CD4-positive, alpha-beta T cell (primary cell): ENCODE results near the gene ATP8B3. TPM values are rescaled to one million over a fixed set of nuclear protein-coding genes. Genes with fewer than 3 reads are reported as not detected.

ENCODE experiments used
- ATAC-seq: fragments of 200-7000 bp; cut with Tn5 transposase; one replicate; pipeline ENCODE4 v1.10.0; 2022; ENCODE audit warnings: mild to moderate bottlenecking; ENCODE audit not compliant: poor library complexity
- CTCF ChIA-PET: fragments of 350-600 bp; sonication (Branson Sonifier 250); formaldehyde crosslinking; loops from one replicate; lab custom pipeline; 2021; ENCODE audit warnings: antibody characterized with exemption, inconsistent platforms; lab: Charles Lee
- POLR2A ChIA-PET: fragments of 350-600 bp; sonication (Branson Sonifier 250); formaldehyde crosslinking; loops from one replicate; lab custom pipeline; 2021; ENCODE audit warnings: antibody characterized with exemption, inconsistent platforms; lab: Charles Lee
- DNase-seq, 14 experiments: peaks; one replicate each; pipeline ENCODE4 v3.0.0-alpha.2; 2013 to 2020; ENCODE audit warnings: mixed read lengths in 2 of 14
- H3K27ac ChIP-seq, 2 donors: one replicate each; pipeline versions ENCODE4 v1.5.1 to v1.7.0; 2013; ENCODE audit warnings: low read length in 2 of 2, low read depth in 1 of 2, mild to moderate bottlenecking in 1 of 2
- H3K27me3 ChIP-seq, 2 experiments: 1 replicate in 1 of 2; 2 replicates in 1 of 2; pipeline versions ENCODE4 v1.6.1 to v1.7.0; 2013; ENCODE audit warnings: low read length in 2 of 2, control low read depth in 1 of 2, mild to moderate bottlenecking in 1 of 2, moderate library complexity in 1 of 2; ENCODE audit not compliant: insufficient read depth in 2 of 2, control insufficient read depth in 1 of 2
- H3K36me3 ChIP-seq: one replicate; pipeline ENCODE4 v1.6.1; 2013; ENCODE audit warnings: low read length, control low read depth; ENCODE audit not compliant: insufficient read depth
- H3K4me1 ChIP-seq: one replicate; pipeline ENCODE4 v1.6.1; 2013; ENCODE audit warnings: low read length, control low read depth; ENCODE audit not compliant: insufficient read depth
- H3K4me3 ChIP-seq: one replicate; pipeline ENCODE4 v1.5.1; 2013; ENCODE audit warnings: mild to moderate bottlenecking, low read length, moderate library complexity
- H3K9me3 ChIP-seq, 2 experiments: 1 replicate in 1 of 2; 2 replicates in 1 of 2; pipeline versions ENCODE4 v1.6.1 to v1.7.0; 2013; ENCODE audit warnings: low read length in 2 of 2, mild to moderate bottlenecking in 2 of 2, control low read depth in 1 of 2, moderate library complexity in 1 of 2; ENCODE audit not compliant: control insufficient read depth in 1 of 2, insufficient read depth in 1 of 2
- H3K27ac Mint-ChIP-seq: one replicate; pipeline ENCODE4 v1.8.0; 2020; ENCODE audit warnings: mixed read lengths
- H3K27me3 Mint-ChIP-seq: one replicate; pipeline ENCODE4 v1.8.0; 2021; ENCODE audit warnings: mixed read lengths
- H3K36me3 Mint-ChIP-seq: one replicate; pipeline ENCODE4 v1.8.0; 2021; ENCODE audit warnings: low read depth, mixed read lengths
- H3K4me1 Mint-ChIP-seq: one replicate; pipeline ENCODE4 v1.8.0; 2021; ENCODE audit warnings: low read depth, mixed read lengths
- H3K4me3 Mint-ChIP-seq: one replicate; pipeline ENCODE4 v1.8.0; 2020; ENCODE audit warnings: mild to moderate bottlenecking, mixed read lengths
- H3K9me3 Mint-ChIP-seq: one replicate; pipeline ENCODE4 v1.8.0; 2020; ENCODE audit warnings: mixed read lengths
- intact Hi-C, 2 experiments: fragments of 100-400 bp; cut with DNase I in 1 of 2; cut with micrococcal nuclease in 1 of 2; formaldehyde crosslinking; loops; one replicate each; pipeline versions ENCODE4 v1.15.1 to v1.9.0; 2023 to 2025; cut with DNase I, micrococcal nuclease
- total RNA-seq, 174 experiments: library from RNA in 2 of 174; stranded (reverse) in 2 of 174; gene quantifications; one replicate each; pipeline ENCODE4 v1.2.3 and lab custom pipeline; 2021 to 2026
- TF ChIP-seq, protein P1 (sequence below): fragments of 200-600 bp; IDR thresholded peaks from one replicate; pipeline ENCODE4 v1.8.0; 2022; ENCODE audit warnings: antibody characterized with exemption, mild to moderate bottlenecking

ATP8B3 gene
- total RNA-seq, 2 experiments from 2014 or later: 2.5 to 3.2 TPM

DNA sequence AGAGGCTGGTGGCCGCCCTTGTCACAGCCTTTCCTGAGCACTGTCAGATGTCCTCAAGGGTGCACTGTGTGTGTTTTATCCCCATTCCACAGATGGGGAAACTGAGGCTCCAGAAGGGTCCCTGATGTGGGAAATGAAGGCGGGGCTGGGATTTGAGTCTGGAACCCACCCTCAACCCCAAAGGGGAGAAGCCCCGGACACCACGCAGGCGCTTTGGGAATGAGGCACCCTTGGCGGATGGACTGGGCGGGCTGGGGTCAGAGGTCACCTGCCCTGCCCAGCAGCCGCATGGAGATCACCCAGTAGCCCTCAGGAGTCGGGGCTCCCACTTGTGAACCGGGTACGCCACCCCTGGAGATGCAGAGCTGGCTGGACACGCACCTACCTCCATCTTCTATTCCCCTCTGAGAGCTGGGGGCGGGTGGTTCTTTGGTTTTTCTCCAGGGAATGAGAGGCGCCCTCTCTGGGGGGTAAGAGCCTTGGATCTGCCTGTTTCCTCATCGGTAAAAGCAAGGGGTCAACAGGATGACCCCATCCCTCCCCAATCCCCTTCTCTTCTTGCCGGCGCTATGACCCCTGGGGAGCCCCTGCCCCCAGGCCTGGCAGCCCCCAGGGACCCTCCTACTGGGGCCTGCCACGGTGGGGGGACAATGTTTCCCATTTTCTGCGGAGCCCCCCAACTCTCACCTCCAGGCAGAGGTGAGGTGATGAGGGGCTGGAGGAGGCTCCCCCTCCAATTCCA lies 67.1 kb downstream of the ATP8B3 start:
- H3K9me3 Mint-ChIP-seq: peaks cover 2% of the 10 kb centered on the region
- TF ChIP-seq, protein P1, sequence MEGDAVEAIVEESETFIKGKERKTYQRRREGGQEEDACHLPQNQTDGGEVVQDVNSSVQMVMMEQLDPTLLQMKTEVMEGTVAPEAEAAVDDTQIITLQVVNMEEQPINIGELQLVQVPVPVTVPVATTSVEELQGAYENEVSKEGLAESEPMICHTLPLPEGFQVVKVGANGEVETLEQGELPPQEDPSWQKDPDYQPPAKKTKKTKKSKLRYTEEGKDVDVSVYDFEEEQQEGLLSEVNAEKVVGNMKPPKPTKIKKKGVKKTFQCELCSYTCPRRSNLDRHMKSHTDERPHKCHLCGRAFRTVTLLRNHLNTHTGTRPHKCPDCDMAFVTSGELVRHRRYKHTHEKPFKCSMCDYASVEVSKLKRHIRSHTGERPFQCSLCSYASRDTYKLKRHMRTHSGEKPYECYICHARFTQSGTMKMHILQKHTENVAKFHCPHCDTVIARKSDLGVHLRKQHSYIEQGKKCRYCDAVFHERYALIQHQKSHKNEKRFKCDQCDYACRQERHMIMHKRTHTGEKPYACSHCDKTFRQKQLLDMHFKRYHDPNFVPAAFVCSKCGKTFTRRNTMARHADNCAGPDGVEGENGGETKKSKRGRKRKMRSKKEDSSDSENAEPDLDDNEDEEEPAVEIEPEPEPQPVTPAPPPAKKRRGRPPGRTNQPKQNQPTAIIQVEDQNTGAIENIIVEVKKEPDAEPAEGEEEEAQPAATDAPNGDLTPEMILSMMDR: no peak
- H3K4me1 ChIP-seq: peaks cover 32% of the 10 kb centered on the region
- H3K36me3 ChIP-seq: no peaks in the 10 kb centered on the region
- ATAC-seq (no peak), DNase-seq (no peak)
- H3K36me3 Mint-ChIP-seq: no peaks in the 10 kb centered on the region
- H3K27me3 ChIP-seq: peaks cover 51 to 57% of the 10 kb centered on the region in 2 experiments
- ChIA-PET POLR2A (no interaction called here), CTCF (no interaction called here)
- intact Hi-C loops: no loop called here
- peaks cover 6% of the 10 kb centered on the region for H3K4me1 Mint-ChIP-seq
- H3K4me3 Mint-ChIP-seq: no peak overlapping the region
- no peak overlapping the region for H3K27ac ChIP-seq
- H3K27ac Mint-ChIP-seq: no peak overlapping the region
- peaks cover 0 to 57% of the 10 kb centered on the region in 2 experiments for H3K9me3 ChIP-seq
- no peak overlapping the region for H3K4me3 ChIP-seq
- peaks cover 56% of the 10 kb centered on the region for H3K27me3 Mint-ChIP-seq

- CTCF ChIA-PET: no interaction called here
- Mint-ChIP-seq H3K4me1 (peaks cover 5% of the 10 kb centered on the region), H3K27ac (no peak overlapping the region), H3K27me3 (peaks cover 57% of the 10 kb centered on the region), H3K36me3 (no peaks in the 10 kb centered on the region), H3K9me3 (peaks cover 2% of the 10 kb centered on the region), H3K4me3 (no peak overlapping the region)
- DNase-seq: no peak
- TF ChIP-seq, protein P1: no peak
- intact Hi-C loops: no loop called here
- Histone ChIP-seq H3K4me1 (peaks cover 24% of the 10 kb centered on the region), H3K9me3 (peaks cover 0 to 54% of the 10 kb centered on the region in 2 experiments), H3K4me3 (no peak overlapping the region), H3K27me3 (peaks cover 45 to 49% of the 10 kb centered on the region in 2 experiments), H3K36me3 (no peaks in the 10 kb centered on the region), H3K27ac (no peak overlapping the region)
- ATAC-seq: no peak
- POLR2A ChIA-PET: no interaction called here
Measured at GRCh38 chr19:1744133-1744665, 67.9 kb downstream of the ATP8B3 start.

- Mint-ChIP-seq H3K27me3 (peaks cover 60% of the 10 kb centered on the region), H3K36me3 (no peaks in the 10 kb centered on the region), H3K4me3 (no peak overlapping the region), H3K27ac (no peak overlapping the region), H3K9me3 (peaks cover 2% of the 10 kb centered on the region), H3K4me1 (peaks cover 5% of the 10 kb centered on the region)
- ATAC-seq (no peak), DNase-seq (no peak)
- intact Hi-C loops: no loop called here
- Histone ChIP-seq H3K36me3 (no peaks in the 10 kb centered on the region), H3K27me3 (peaks cover 35 to 38% of the 10 kb centered on the region in 2 experiments), H3K9me3 (peaks cover 0 to 47% of the 10 kb centered on the region in 2 experiments), H3K4me1 (peaks cover 13% of the 10 kb centered on the region), H3K4me3 (no peak overlapping the region), H3K27ac (no peak overlapping the region)
- ChIA-PET CTCF (no interaction called here), POLR2A (no interaction called here)
- TF ChIP-seq, protein P1: no peak
Measured at GRCh38 chr19:1742989-1743696, 68.9 kb downstream of the ATP8B3 start.
